GM23248 (cell line): Measurements from ENCODE around the gene RPS16.

Experiments
- EZH2 ChIP-seq: fragments of 200-600 bp; sonication (generic); IDR thresholded peaks from 2 replicates; pipeline ENCODE4 v1.6.1; 2018; ENCODE audit warnings: antibody characterized with exemption, mild to moderate bottlenecking; ENCODE audit not compliant: insufficient read depth, poor library complexity, severe bottlenecking
- EZH2phosphoT487 ChIP-seq: fragments of 200-600 bp; sonication (generic); IDR thresholded peaks from 2 replicates; pipeline ENCODE4 v1.6.1; 2018; ENCODE audit warnings: antibody characterized with exemption, moderate library complexity, mild to moderate bottlenecking, low read depth; ENCODE audit not compliant: insufficient read depth

DNA sequence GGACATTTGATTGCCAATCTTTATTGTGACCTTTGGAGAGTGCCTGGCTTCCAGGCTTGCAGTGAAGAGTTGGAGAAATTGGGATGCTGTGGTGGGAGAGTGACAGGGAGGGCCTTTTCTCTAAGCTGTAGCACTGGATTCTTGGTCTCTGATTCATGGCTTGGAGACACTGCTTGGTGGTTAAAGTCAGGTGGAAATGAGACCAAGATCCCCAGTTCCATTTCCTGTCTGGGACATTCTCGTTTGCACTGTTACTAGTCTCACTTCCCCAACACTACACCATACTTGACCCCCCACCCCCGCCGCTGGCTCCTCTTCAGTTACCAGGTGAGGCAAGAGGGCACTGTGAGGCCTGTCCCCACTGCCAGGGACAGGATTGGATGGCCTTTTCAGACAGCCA lies 12.5 kb upstream of the RPS16 start:
- TF ChIP-seq EZH2, result no peak
- TF ChIP-seq EZH2phosphoT487, result no peak
